SKM-1 treated with dmso at 0.1 percent for 144 hours (cell line): ENCODE results near the gene SRSF7.
"Not testable (repeated sequence)": the region's sequence is repeated elsewhere in the genome, so short reads cannot be mapped to it uniquely, and the experiment has no call there.

Source experiments
- DNase-seq: peaks from one replicate; lab custom pipeline; 2025; ENCODE audit not compliant: unreplicated experiment; lab: John Stamatoyannopoulos, UW

SRSF7 gene

GRCh38 chr2:38703336-38703735 lies 47.8 kb downstream of the SRSF7 start:
- not testable (repeated sequence) for DNase-seq

- DNase-seq, result no peak
Observed at GRCh38 chr2:38702413-38702812, 48.7 kb downstream of the SRSF7 start.

- no peak for DNase-seq
Observed at GRCh38 chr2:38701542-38701941, 49.6 kb downstream of the SRSF7 start.

- DNase-seq, result no peak
Observed at GRCh38 chr2:38700881-38701458, 50.2 kb downstream of the SRSF7 start.

DNA sequence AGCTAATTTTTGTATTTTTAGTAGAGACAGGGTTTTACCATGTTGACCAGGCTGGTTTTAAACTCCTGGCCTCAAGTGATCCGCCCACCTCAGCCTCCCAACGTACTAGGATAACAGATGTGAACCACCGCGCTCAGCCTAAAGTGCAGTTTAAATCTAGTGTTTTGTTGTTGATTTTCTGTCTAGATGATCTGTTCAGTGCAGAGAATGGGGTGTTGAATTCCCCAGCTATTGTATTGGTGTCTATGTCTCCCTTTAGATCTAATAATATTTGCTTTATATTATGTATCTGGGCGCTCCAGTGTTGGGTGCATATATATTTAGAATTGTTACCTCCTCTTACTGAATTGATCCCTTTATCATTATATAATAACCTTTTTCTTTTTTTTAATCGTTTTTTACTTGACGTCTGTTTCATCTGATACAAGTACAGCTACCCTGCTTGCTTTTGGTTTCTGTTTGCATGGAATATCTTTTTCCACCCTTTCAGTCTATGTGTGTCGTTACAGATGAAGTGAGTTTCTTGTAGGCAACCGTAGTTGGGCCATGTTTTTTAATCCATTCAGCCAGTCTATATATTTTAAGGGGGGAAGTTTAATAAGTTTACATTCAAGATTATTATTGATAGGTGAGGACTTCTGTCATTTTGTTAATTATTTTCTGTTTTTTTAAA lies 50.9 kb downstream of the SRSF7 start:
- no peak for DNase-seq

DNA sequence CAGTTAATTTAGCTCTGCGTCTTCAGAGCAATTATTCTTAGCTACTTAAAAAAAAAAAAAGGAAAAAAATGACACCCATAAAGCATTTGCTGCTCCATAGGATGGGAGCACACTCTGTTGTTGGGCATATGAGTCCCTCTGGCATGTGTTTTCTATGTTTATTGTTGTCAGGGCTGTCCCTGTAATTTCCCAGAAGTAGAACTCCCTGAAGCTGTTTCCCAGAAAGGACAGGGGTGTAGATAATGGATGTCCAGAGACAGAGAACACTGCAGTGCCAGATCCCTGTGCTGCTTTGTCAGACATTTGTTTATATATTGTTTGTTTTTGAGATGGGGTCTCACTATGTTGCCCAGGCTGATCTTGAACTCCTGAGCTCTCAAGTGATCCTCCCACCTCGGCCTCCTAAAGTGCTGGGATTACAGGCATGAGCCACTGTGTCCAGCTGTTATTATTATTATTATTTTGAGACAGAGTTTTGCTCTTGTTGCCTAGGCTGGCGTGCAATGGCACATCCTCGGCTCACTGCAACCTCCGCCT lies 52.6 kb downstream of the SRSF7 start:
- no peak for DNase-seq

GRCh38 chr2:38697116-38697840 lies 53.9 kb downstream of the SRSF7 start:
- DNase-seq, result no peak
